ENCODE measurements around the gene SNX24. TPM values are rescaled to one million over a fixed set of nuclear protein-coding genes. Genes with fewer than 3 reads are reported as not detected.

SNX24 gene
- total RNA-seq, 1 donor from 2014 or later, result 16.0 TPM

DNA sequence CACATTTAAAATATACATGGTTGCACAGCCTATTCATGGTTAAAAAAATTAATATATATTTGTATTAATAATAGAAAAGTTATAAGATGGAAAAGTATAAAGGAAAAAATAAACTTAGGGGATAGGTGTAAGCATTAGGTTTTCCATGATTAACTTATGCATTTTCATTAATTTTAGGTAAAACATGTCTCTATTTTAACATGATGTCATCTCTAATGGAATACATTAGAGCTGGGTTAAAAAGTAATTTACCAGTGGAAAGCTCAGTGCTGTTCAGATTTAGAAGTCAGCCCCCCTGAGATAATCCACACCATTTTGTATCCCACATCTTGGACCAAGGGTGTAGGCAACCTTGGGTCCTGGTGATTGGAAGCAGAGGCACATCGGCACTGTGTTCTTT lies 49.7 kb downstream of the SNX24 start:
- no peaks in the 10 kb centered on the region for H3K36me3 ChIP-seq
- H3K4me1 ChIP-seq, result no peaks in the 10 kb centered on the region
- H3K27me3 ChIP-seq (ENCODE audit: low read depth), result no peaks in the 10 kb centered on the region
- no peak overlapping the region for H3K27ac ChIP-seq (replicated peaks)
- no peaks in the 10 kb centered on the region for H3K9me3 ChIP-seq (replicated peaks)
- H3K4me3 ChIP-seq, result no peak overlapping the region
- no peak for DNase-seq
- intact Hi-C loops (cut with micrococcal nuclease), result no loop called here
- TF ChIP-seq, protein P1, sequence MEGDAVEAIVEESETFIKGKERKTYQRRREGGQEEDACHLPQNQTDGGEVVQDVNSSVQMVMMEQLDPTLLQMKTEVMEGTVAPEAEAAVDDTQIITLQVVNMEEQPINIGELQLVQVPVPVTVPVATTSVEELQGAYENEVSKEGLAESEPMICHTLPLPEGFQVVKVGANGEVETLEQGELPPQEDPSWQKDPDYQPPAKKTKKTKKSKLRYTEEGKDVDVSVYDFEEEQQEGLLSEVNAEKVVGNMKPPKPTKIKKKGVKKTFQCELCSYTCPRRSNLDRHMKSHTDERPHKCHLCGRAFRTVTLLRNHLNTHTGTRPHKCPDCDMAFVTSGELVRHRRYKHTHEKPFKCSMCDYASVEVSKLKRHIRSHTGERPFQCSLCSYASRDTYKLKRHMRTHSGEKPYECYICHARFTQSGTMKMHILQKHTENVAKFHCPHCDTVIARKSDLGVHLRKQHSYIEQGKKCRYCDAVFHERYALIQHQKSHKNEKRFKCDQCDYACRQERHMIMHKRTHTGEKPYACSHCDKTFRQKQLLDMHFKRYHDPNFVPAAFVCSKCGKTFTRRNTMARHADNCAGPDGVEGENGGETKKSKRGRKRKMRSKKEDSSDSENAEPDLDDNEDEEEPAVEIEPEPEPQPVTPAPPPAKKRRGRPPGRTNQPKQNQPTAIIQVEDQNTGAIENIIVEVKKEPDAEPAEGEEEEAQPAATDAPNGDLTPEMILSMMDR (IDR thresholded peaks at IDR 0.05; ENCODE audit: borderline replicate concordance), result no peak

DNA sequence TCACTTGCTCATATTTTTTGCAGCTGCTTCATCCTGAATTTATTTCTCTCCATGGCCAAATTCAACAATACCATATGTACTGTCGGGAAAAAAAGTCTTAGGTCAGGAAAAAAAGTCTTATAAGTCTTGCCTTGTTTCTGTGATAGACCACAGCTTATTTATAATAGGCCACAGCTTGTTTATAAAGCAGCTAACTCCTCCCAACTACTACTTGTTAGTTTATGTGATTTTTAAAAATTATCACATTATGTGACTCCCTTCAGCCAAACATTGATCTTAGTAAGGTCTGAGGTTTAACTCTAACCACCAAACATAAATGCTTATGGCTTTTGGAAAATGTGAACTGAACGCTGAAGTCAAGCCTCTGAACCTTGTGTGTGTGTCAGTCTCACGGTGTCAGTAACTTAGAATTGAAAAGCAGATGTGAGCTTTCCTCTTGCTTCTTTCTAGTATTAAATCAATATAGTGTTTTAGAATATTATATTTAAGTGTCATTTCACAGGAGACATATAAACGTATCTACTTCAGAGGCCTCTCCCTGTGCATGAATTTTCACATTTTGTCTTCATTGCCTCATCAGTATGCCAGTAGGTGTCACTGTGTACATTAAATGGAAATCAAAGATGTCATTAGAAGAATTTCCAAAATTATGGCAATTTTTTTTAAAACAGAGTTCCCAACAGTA lies 51.3 kb downstream of the SNX24 start:
- DNase-seq, result no peak
- TF ChIP-seq, protein P1 (IDR thresholded peaks at IDR 0.05; ENCODE audit: borderline replicate concordance), result peak; percentile 77
- no peaks in the 10 kb centered on the region for H3K27me3 ChIP-seq (ENCODE audit: low read depth)
- no peaks in the 10 kb centered on the region for H3K36me3 ChIP-seq
- H3K4me1 ChIP-seq, result no peaks in the 10 kb centered on the region
- no peak overlapping the region for H3K4me3 ChIP-seq
- intact Hi-C loops (cut with micrococcal nuclease), result no loop called here
- no peak overlapping the region for H3K27ac ChIP-seq (replicated peaks)
- no peaks in the 10 kb centered on the region for H3K9me3 ChIP-seq (replicated peaks)

- intact Hi-C loops (cut with micrococcal nuclease), result no loop called here
- Histone ChIP-seq H3K27ac (replicated peaks) (no peak overlapping the region), H3K27me3 (ENCODE audit: low read depth) (no peaks in the 10 kb centered on the region), H3K36me3 (no peaks in the 10 kb centered on the region), H3K9me3 (replicated peaks) (no peaks in the 10 kb centered on the region), H3K4me1 (no peaks in the 10 kb centered on the region), H3K4me3 (no peak overlapping the region)
- TF ChIP-seq, protein P1 (IDR thresholded peaks at IDR 0.05; ENCODE audit: borderline replicate concordance), result no peak
- no peak for DNase-seq
Measured at GRCh38 chr5:122897283-122897602, 51.8 kb downstream of the SNX24 start.

DNA sequence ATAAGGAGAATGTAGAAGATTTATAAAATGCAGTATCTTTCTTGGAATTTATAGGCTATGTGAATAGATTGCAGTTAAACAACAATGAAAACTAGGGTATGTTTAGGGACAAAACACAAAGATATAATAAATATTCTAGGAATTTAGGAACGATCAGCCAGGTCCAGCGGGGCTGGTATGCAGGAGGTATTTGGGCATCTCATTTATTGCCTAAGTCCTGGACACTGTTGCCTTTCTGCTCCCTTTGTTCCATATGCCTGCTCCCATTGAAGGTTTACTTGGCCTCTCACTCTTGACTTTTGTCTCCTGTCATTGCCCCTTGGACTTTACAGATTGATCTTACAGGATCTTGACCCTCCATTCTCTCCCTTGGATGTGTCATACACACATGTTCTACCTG lies 55.9 kb downstream of the SNX24 start:
- no peak overlapping the region for H3K27ac ChIP-seq (replicated peaks)
- TF ChIP-seq, protein P1 (IDR thresholded peaks at IDR 0.05; ENCODE audit: borderline replicate concordance), result no peak
- peaks cover under 1% of the 10 kb centered on the region for H3K4me1 ChIP-seq
- no peaks in the 10 kb centered on the region for H3K36me3 ChIP-seq
- H3K27me3 ChIP-seq (ENCODE audit: low read depth), result no peaks in the 10 kb centered on the region
- intact Hi-C loops (cut with micrococcal nuclease), result no loop called here
- DNase-seq, result no peak
- no peaks in the 10 kb centered on the region for H3K9me3 ChIP-seq (replicated peaks)
- H3K4me3 ChIP-seq, result no peak overlapping the region

GRCh38 chr5:122902263-122902662 lies 56.9 kb downstream of the SNX24 start:
- Histone ChIP-seq H3K9me3 (replicated peaks) (no peaks in the 10 kb centered on the region), H3K27ac (replicated peaks) (no peak overlapping the region), H3K4me1 (peaks cover 9% of the 10 kb centered on the region), H3K4me3 (no peak overlapping the region), H3K27me3 (ENCODE audit: low read depth) (no peaks in the 10 kb centered on the region), H3K36me3 (no peaks in the 10 kb centered on the region)
- DNase-seq, result no peak
- intact Hi-C loops (cut with micrococcal nuclease), result no loop called here
- TF ChIP-seq, protein P1 (IDR thresholded peaks at IDR 0.05; ENCODE audit: borderline replicate concordance), result no peak

Data from left ventricle myocardium inferior (tissue), 1 donor.